Activated CD4-positive, CD25-positive, alpha-beta regulatory T cell treated with anti-CD3 and anti-CD28 coated beads, Interleukin-2, amount 50 U/mL, for 72 hours (primary cell): Measurements from ENCODE around the gene TFDP1.
"Not testable (repeated sequence)": the region's sequence is repeated elsewhere in the genome, so short reads cannot be mapped to it uniquely, and the experiment has no call there.

ENCODE experiments used
- DNase-seq: peaks from one replicate; pipeline ENCODE4 v3.0.0; 2021

TFDP1 gene

DNA sequence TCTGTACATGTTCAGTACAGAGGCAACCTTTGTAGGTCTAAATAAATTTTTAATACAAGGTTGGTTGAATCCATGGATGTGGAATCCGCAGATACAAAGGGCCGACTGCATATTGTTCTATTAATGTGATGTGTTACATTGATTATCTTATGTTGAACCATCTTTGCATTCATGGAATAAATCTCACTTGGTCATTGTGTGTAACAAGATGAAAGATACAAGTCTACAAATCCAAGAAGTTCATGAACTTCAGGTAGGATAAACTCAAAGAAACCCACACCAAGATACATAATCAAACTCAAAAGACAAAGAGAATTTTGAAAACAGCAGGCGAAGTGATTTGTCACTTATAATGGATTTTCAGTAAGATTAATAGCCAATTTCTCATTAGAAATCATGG lies 8.0 kb upstream of the TFDP1 start:
- DNase-seq: no peak

DNA sequence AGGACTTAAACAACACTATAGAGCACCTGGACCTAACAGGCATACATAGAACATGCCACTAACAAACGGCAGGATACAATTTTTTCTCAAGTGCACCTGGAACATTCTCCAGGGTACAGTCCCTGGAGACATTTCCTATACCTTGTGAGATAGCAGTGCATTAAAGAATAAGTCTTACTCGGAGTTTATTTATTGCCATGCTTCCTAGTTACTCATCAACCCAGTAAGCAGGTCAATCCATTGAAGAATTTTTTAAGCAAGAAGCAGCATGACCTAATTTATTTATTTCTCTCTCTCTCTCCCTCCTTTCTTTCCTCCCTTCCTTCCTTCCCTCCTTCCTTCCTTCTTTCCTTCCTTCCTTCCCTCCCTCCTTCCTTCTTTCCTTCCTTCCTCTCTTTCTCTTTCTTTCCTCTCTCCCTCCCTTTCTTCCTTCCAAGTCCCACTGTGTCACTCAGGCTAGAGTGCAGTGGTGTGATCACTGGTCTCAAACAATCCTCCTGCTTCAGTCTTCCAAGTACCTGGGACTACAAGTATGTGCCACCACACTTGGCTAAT lies 6.6 kb upstream of the TFDP1 start:
- DNase-seq: no peak

DNA sequence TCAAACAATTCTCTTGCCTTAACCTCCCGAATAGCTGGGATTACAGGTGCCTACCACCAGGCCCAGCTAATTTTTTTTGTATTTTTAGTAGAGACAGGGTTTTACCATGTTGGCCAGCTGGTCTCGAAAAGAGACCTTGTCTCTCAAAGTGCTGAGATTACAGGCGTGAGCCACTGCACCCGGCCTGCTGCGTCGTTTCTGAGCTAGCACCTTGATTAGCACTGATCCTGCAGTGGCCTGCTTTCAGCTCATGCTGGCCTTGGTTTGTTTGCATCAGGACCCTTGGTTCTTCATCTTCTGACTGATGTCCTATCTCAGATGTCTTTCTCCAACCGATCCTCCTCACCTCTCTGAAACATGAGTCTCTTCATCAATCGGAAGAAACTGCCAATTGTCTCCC lies 4.9 kb upstream of the TFDP1 start:
- no peak for DNase-seq

DNA sequence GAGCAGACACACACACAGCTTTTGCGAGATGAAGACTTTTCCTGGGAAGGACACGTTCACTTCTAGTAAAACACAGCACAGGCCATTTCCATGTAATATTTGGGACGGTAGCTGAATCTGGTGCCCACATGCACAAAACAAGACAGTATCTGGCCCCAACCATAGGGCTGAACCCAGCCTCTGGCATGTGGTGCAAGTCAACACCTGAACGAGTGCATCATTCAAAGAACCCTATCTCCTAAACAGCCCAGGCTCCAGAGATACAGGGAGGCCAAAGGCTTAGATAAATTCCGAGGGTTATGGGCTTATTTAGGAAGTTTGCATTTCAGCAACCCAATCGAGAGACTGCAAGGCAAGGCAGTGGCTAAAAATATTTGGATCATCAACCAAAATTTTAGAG lies 2.7 kb upstream of the TFDP1 start:
- no peak for DNase-seq

DNA sequence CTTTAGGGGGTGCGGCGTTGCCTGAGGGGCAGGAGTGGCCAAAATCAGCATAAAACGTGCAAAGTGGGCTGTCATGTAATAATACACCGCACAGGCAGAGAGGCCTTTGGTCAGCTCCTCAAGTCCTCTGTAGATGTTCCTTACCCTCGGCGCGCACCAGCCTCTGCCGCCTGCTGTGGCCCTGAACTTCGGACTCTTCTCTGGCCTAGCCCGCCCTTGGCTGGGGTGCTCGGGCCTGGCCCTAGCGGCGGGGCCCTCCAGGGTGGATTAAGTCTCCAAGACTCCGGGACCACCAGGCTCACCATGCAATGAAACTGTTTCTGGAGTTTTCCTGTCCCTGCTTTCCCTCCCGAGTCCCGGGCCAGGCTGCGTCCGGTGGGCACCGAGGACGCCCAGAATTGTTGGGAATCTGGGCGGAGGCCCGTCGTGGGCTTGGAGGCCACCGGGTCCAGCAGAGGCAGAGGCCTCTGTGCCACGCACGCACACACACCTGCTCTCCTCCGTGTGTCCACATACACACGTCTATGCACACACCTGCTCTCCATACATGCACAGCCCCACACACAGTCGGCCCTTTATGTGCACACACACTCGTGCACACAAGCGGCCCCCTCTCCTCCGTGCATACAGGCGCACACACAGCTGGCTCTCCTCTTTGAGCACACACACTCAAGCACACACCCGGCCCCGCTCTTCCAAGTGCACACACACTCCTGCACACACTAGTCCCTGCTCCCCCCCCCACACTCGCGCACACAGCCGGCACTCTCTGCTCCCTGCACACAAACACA lies 1.5 kb upstream of the TFDP1 start:
- DNase-seq: no peak

DNA sequence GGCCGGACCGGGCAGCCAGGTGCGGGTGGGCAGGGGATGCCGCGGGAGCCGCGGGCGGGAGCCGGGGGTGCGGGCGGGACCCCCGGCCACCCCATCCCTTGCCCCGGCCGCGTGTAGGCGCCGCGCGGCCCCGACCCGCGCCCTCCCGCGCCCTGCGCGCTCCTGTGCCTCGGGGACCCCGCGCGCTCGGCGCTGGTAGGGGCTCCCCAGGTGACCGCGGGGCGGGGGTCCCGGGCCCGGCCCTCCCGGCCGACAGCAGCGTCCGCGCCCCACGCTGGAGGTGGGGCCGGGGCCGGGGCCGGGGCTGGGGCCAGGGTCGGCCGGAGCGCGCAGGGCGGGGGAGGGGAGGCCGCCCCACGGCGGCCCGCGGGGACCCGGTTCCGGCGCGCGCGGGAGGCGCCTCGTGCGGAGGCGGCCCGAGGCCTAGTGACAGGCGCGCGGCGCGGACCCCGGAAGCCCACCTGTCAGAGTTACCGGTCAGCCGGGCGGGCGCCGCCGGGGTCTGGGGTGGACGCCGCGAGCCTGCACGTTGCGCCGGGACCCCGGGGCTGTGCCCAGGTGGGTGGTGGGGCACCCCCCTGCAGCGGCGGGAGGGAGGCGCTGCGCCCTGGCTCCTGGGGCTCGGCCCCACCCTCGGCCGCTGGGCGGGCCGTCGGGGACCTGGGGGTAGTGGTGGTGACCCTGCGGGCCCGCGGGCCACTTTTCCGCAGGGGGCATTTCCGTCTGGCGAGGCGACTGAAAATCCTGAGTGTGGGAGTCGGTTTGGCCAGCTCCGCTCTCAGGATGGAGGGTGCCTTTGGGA lies 518 bp downstream of the TFDP1 start:
- peak; percentile 52 for DNase-seq

DNA sequence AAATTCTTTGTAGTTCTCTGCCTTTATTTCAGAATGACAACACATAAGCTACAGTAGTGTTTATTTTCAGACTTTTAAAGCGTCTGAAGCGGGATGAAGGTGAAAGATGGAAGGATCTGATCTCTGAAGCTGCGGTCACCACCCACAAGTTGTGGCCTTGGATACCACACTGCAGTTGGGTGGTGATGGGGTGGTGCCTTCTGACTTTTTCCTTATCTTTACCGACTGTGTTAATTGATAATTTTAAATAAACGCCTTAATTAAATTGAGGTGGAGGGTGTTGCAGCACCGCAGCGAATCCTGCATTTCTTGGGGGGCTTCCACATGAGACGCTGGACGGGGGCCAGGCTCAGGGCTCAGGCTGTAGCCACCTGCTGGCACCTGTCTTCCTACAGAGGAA lies 1.3 kb downstream of the TFDP1 start:
- DNase-seq: no peak

DNA sequence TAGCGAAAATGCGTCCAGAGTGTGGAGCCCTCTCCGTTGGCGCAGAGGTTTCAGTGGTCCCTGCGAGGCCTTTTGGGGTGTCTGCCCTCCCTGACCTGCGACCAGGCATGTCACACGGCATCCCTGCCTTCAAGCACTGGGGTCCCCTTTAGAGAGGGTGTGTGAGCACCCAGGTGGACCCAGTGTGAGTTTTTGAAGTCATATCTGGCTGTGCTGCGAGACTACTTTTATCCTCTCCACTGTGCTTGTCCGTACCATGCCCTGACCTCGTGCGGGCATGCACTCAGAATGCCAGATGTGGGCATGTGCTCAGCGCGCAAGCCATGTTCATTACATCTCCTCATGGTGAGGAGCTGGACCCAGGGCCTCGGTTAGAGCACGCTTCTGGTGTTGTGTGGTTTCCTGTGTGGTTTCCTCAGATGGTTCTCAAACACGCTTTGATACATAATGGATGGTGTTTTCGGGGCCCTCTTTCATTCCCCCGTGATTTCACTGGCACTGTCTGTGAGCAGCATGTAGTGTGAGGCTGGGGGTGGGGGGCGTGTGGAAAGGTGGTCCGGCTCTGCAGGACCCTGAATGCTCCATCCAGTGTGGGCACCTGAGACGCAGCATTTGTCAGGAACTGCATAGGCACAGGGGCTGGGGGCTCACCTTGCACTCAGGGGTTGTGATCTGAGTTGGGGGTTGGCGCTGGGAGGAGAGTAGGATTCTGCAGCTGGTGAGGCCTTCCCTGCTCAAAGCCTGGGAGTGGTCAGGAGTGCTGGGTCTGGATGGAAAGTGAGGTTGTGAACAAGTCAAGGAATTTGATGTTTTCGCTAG lies 2.3 kb downstream of the TFDP1 start:
- DNase-seq: no peak

DNA sequence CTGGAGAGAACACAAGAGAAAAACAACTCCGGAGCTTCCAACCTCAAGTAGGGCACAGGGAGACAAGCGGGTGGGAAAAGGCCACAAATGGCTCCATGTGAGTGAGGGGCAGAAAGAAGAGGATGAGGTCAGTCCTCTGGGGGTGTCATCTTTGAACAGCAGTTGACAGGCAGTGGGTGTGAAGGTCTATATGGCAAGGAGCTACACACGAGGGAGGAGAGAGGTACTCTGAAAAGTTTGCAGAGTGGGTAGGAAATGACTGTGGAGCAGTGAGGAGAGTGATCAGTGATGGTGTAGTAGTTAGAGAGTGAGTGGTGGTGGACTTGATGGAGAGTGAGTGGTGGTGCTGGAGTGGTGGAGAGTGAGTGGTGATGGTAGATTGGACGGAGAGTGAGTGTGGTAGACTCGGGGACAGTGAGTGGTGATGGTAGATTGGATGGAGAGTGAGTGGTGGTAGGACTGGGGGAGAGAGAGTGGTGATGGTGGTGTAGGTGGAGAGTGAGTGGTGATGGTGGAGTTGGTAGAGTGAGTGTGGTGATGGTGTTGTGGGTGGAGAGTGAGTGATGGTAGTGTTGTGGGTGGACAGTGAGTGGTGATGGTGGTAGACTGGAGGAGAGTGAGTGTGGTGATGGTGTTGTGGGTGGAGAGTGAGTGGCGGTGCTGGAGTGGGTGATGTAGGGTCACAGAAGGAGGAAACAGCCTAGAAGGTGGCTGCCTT lies 4.0 kb downstream of the TFDP1 start:
- no peak for DNase-seq

DNA sequence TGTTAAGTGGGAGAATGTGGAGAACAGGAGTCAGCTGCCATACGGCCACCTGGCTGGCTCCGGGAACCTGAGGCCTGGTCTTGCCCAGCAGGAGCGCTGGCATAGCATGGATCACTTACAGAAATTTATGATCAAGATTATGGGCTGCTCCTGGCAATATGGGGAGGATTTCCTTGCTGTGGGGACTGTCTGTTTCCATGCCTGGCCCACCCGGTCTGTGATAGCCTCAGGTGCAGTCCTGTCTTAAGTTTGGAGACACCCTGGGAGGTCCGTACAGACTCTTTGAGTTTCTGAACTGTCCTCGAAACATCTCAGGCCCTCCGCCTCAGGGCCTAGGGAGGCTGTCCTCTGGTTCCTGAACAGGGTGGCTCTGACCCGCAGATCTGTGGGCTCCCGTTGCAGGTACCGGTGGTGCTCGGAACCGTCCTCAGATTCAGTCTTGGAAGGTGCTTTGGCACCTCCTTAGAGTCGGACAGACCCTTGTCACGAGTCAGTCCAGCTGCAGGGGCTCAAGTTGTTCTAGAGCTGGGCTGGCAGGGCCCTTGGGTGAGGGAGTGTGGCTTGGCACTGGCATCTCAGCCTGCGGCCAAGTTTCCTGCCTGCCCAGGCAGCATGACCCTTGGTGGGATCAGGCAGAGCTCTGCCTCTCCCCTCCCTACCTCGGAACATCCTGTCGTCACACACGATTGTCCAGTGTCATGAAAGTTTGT lies 4.9 kb downstream of the TFDP1 start:
- DNase-seq: no peak

DNA sequence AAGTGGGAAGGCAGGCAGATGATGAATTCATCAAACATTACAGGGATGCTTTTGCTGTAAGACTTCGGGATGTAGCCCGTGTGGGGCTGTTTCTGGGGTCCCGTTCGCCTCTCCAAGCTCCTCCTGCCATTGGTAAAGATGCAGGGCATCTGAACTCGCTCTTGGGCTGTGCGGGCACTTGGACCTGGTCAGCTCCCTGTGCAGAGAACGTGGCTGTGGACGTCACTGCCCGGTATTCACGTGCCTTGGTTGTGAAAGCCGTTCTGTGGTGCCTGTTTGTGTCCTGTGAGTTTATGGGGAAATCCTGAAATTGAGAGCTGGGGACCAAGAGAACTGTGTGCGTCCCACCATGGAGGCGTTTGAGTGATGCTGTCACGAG lies 5.4 kb downstream of the TFDP1 start:
- DNase-seq: no peak

DNA sequence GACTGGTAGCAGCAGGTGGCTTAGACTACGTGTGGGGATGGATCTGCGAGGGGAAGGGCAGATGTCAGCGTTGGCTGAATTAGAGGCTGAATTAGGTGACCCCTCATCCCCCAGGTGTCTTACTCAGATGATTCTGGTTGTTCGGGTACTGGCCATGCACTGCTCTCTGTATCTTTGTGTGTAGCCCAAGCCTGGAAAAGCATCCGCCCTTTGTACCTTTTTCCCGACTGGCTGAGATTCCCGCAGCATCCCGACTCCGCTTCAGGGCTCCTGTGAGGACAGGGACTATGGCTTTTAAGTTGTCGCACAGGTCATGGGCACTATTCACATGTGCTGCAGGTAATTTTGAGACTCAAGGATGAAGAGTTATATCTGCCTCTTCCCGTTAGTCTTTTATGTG lies 7.2 kb downstream of the TFDP1 start:
- DNase-seq: no peak

DNA sequence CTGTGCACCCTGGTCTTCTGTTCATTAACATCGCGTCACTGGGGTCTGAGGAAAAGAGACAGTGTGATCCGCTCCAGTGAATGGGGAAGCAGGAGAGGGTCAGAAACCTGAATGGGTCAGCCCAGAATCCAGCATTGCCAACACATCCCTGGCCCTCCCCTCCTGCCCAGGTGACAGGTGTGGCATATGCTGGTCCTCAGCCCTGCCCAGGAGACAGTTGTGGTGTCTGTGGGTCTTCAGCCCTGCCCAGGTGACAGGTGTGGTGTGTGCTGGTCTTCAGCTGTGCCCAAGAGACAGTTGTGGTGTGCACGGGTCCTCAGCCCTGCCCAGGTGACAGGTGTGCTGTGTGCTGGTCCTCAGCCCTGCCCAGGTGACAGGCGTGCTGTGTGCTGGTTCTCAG lies 8.0 kb downstream of the TFDP1 start:
- DNase-seq: no peak

DNA sequence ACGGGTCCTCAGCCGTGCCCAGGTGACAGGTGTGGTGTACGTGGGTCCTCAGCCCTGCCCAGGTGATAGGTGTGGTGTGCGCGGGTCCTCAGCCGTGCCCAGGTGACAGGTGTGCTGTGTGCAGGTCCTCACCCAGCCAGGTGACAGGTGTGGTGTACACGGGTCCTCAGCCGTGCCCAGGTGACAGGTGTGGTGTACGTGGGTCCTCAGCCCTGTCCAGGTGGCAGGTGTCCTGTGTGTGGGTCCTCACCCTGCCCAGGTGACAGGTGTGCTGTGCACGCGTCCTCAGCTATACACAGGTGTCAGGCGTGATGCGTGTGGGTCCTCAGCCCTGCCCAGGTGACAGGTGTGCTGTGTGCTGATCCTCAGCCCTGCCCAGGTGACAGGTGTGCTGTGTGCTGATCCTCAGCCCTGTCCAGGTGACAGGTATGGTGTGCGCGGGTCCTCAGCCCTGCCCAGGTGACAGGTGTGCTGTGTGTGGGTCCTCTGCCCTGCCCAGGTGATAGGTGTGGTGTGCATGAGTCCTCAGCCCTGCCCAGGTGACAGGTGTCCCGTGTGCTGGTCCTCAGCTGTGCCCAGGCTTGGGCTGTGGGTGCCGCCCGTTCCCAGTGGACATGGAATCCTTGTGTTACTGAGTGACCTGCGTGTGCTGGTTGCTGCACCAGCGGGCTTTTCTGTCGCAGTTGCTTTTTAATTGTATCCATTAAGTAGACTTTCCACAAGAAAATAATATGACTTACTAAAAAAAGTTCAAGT lies 9.7 kb downstream of the TFDP1 start:
- not testable (repeated sequence) for DNase-seq

DNA sequence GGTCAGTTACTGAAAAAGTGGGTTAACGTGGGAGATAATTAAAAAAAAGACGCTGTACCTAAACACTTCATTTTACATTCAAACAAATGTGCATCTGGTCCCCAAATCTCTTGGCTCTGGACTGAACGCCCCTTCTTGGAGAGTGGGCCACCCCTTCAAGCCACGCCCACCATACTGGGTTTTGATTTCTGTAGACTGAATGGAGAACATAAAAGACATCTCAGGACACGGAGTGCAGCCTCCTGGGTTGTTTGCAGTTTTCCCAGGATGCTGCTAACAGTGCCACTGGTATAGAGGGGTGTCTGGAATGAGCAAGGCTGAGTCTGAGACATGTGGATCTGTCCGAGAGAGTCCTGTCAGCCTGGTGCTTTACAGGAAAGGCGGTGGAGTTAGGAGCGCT lies 10.6 kb downstream of the TFDP1 start:
- DNase-seq: no peak

DNA sequence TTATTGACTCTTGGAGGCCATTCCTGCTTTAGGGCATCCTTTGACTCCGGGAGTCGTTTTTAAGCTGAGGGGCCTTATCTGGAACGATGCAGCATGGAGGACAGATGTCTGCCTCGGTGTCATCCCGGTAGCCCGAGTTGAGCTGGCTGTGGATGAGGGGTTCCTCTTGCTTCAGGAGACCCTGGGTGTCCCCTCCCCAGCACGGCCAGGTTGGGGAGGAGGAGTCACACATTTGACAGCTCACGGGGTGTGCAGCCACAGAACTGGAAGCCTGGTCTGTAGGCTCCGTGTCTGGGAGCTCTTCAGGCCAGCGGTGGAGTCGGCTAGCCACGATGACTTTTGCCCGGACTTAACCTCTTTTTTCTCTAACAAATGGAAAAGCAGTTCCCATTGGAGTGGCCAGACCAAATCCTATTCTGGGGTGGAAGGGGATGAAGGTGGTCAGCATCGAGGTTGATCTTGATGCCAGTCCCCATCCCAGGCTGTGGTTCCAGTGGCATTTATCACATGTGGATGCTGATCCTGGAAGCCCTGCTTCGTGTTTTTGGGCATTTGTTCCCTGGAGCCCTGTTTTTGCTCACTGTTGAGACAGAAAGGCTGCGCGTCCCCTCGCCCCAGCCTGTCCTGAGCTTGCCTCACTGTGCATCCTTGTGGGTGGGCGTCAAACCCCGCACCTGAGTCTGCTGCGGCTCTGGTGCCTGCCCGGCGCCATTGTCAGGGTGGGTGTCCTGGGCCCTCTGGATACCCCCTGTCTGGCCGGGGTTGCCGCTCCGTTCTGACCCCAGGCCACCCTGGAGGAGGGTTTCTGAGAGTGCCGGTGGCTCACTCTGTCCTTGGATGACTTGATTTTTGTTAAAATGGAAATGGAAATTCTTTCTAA lies 12.0 kb downstream of the TFDP1 start:
- DNase-seq: no peak

DNA sequence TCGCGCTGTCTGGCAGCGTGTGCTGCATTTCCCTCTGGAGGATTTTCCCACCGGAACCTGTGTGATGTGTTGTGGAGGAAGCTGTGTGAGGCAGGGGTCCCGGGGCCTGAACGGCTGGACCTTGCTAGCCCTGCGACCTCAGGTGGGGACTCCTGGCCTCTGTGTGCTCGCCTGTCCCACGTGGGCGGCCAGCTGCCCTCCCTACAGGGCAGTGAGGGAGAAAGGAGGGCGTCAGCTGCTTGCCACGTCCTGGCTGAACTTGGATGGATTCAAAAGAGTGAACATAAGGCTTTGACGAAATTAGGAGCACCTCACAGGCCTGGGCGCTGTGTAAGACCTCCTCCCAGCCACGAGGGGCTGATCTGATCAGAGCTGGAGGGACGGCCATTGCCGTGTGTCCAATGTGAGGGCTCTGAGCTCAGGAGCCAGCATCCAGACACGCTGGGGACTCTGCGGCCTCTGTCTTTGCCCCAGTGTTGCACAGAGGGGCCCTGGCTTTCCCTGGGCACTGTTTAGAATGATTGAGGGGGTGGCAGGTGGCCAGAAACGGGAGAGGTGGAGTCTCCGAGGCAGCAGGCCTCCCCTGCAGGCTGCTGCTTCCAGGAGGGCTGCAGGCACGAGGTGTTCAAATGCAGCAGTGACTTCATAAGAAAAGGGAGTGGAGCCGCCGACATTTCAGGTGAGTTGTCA lies 13.0 kb downstream of the TFDP1 start:
- peak; percentile 6 for DNase-seq

DNA sequence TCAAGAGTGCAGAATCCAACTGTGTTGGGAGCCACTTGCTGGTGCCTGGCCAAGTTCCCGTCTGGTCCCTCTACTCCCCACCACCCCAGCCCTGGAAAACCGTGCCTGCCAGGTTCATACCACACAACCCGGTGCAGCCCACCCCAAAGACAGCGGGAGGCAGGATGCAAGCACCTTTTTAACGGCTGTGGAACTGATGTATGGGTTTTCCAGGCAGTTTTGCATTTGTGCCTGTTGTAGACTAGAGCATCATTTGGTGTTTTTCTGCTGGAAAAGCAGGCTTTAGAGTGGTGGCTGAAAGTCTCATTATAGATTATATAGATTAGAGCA lies 13.5 kb downstream of the TFDP1 start:
- peak; percentile 7 for DNase-seq

DNA sequence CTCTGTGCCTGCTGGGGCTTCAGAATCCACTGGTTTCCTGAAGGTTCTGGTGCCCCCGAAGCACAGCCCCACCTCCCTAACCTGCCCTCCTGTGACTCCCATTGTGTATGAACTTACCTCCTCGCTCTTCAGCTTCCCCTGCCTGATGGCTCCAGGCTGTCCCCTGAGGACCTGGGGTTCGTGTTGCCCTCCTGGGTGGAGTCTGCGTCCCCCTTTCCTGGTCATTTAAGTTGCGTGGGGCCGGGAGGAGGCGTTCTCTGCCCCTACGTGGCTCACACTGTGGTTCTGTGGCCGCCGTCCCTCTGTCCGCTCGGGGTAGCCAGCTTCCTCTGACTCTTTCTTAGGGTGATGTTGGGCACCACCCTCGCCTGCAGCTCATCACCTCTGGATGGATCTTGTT lies 13.9 kb downstream of the TFDP1 start:
- peak; percentile 11 for DNase-seq

DNA sequence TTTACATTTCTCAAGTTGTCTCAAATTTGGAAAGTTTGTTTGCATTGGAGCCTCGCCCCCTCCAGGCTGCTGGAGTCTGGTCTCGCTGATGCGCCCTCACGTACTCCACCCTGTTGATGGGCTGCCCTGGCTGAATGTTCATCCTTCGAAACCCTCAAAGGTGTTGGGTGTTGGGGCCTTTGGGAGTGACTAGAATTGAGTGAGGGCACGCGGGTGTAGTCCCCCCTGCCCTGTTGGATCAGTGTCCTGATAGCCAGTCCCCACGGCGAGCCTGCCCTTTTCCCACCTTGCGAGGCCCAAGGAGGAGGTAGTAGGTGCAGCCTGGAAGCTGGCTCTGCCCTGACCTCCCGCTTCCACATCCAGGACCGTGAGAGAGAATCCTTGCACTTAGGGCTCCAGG lies 14.8 kb downstream of the TFDP1 start:
- no peak for DNase-seq
